Hematopoietic multipotent progenitor cell treated with erythropoietin and hydrocortisone succinate and interleukin-3 and kit ligand, for 17 days (in vitro differentiated cells): Measurements from ENCODE around the gene RNF186.
"Not testable (repeated sequence)": the region's sequence is repeated elsewhere in the genome, so short reads cannot be mapped to it uniquely, and the experiment has no call there.

ENCODE experiments used
- DNase-seq: peaks from one replicate; pipeline ENCODE4 v3.0.0-alpha.2; 2015; ENCODE audit warnings: low spot score

The RNF186 gene

GRCh38 chr1:19814681-19815503, at the start of gene RNF186:
RNF186 (minus strand) TSS chr1:19815283; CDS start chr1:19815101, 182 bp downstream.
- no peak for DNase-seq

- DNase-seq, result no peak
These were observed 49.6 kb upstream of the RNF186 start for GRCh38 chr1:19864570-19865160.

GRCh38 chr1:19862944-19863343, 47.9 kb upstream of the RNF186 start:
- no peak for DNase-seq

GRCh38 chr1:19861842-19862530, 46.9 kb upstream of the RNF186 start:
- DNase-seq, result no peak

GRCh38 chr1:19861034-19861433, 46.0 kb upstream of the RNF186 start:
- no peak for DNase-seq

- no peak for DNase-seq
These were observed 45.3 kb upstream of the RNF186 start for GRCh38 chr1:19860418-19860817.

GRCh38 chr1:19859876-19860275, 44.8 kb upstream of the RNF186 start:
- no peak for DNase-seq

GRCh38 chr1:19858893-19859292, 43.8 kb upstream of the RNF186 start:
- no peak for DNase-seq

GRCh38 chr1:19854866-19855265, 39.8 kb upstream of the RNF186 start:
- no peak for DNase-seq

GRCh38 chr1:19852036-19852435, 37.0 kb upstream of the RNF186 start:
- DNase-seq, result no peak

GRCh38 chr1:19850214-19850613, 35.1 kb upstream of the RNF186 start:
- no peak for DNase-seq

- not testable (repeated sequence) for DNase-seq
These were observed 34.2 kb upstream of the RNF186 start for GRCh38 chr1:19849307-19849706.

GRCh38 chr1:19847334-19847733, 32.3 kb upstream of the RNF186 start:
- DNase-seq, result not testable (repeated sequence)

- DNase-seq, result no peak
These were observed 31.3 kb upstream of the RNF186 start for GRCh38 chr1:19846338-19846737.

GRCh38 chr1:19845555-19845954, 30.5 kb upstream of the RNF186 start:
- DNase-seq, result no peak

GRCh38 chr1:19844731-19845495, 29.8 kb upstream of the RNF186 start:
- DNase-seq, result no peak

- no peak for DNase-seq
These were observed 25.1 kb upstream of the RNF186 start for GRCh38 chr1:19840228-19840627.

GRCh38 chr1:19837866-19838265, 22.8 kb upstream of the RNF186 start:
- DNase-seq, result no peak

GRCh38 chr1:19835578-19835977, 20.5 kb upstream of the RNF186 start:
- DNase-seq, result no peak

GRCh38 chr1:19831441-19831840, 16.4 kb upstream of the RNF186 start:
- no peak for DNase-seq

- no peak for DNase-seq
These were observed 13.5 kb upstream of the RNF186 start for GRCh38 chr1:19828546-19828945.

GRCh38 chr1:19825298-19825697, 10.2 kb upstream of the RNF186 start:
- no peak for DNase-seq
